PC-9 (cell line): ENCODE measurements around the gene SESN3.

ENCODE experiments used
- CTCF ChIP-seq: fragments of 200-600 bp; sonication (generic); conservative IDR thresholded peaks from 2 replicates; pipeline ENCODE4 v1.6.1; 2017; ENCODE audit warnings: mixed run types, antibody characterized with exemption, mild to moderate bottlenecking, moderate library complexity
- EZH2 ChIP-seq: fragments of 200-600 bp; sonication (generic); IDR thresholded peaks from 2 replicates; pipeline ENCODE4 v1.8.0; 2017; ENCODE audit warnings: antibody characterized with exemption, low read depth

DNA sequence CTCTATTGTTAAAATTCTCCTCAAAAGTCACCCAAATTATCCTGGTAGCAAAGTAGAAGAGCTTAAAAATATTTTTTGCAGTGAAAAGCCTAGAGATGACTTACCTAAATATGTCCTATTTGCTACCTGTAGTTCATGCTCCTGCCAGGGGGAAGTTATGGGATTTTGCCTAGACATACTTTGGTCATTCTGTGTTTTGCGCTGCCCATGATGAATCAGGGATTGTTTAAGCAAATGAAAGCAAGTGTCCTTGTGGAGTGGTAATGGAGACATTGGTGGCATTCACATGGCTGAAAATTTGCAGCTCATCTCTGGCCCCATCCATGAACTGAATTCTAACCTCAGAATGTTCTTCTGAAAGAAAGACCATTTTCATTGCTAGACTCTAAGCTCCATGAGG lies 14.6 kb upstream of the SESN3 start:
- TF ChIP-seq CTCF (no peak), EZH2 (no peak)
